IMR-90 (cell line): Measurements from ENCODE around the gene RPRML. TPM values are rescaled to one million over a fixed set of nuclear protein-coding genes. Genes with fewer than 3 reads are reported as not detected.

Experiments
- ATAC-seq: fragments of 200-7000 bp; cut with Tn5 transposase; 2 replicates; pipeline ENCODE4 v1.9.1; 2020; ENCODE audit warnings: low read depth, mild to moderate bottlenecking, moderate library complexity
- BruUV-seq: library from RNA; stranded (reverse); fragments of 400-500 nt; replicated peaks from 2 replicates; lab custom pipeline; 2021; lab: Mats Ljungman, UMichigan
- CTCF ChIA-PET: fragments of 300-600 bp; formaldehyde crosslinking; extraction: SDS; loops from one replicate; lab custom pipeline; 2021; ENCODE audit warnings: antibody characterized with exemption; lab: Yijun Ruan, JAX
- POLR2A ChIA-PET: fragments of 300-600 bp; sonication (Branson Sonifier 250); formaldehyde crosslinking; loops from one replicate; lab custom pipeline; 2022; ENCODE audit warnings: antibody characterized with exemption; ENCODE audit not compliant: unreplicated experiment; lab: Charles Lee
- DNase-seq: peaks from one replicate; pipeline ENCODE4 v3.0.0; 2013
- H2AFZ ChIP-seq: replicated peaks from 2 replicates; pipeline ENCODE3; 2013; ENCODE audit warnings: low read length, mild to moderate bottlenecking; ENCODE audit not compliant: poor library complexity
- H2AK5ac ChIP-seq: 2 replicates; pipeline ENCODE4 v1.6.1; 2013; ENCODE audit warnings: low read depth, low read length, inconsistent platforms
- H2AK9ac ChIP-seq: replicated peaks from 2 replicates; pipeline ENCODE3; 2013; ENCODE audit warnings: mild to moderate bottlenecking, low read depth, low read length, moderate library complexity; ENCODE audit not compliant: poor library complexity
- H2BK120ac ChIP-seq: 2 replicates; pipeline ENCODE4 v1.6.1; 2013; ENCODE audit warnings: low read depth, low read length, inconsistent platforms
- H2BK15ac ChIP-seq: 3 replicates; pipeline ENCODE4 v1.6.1; 2013; ENCODE audit warnings: low read depth, low read length, inconsistent platforms
- H2BK20ac ChIP-seq: 2 replicates; pipeline ENCODE4 v1.6.1; 2013; ENCODE audit warnings: low read depth, mild to moderate bottlenecking, inconsistent platforms, low read length, moderate library complexity
- H2BK5ac ChIP-seq: 2 replicates; pipeline ENCODE4 v1.6.1; 2013; ENCODE audit warnings: mild to moderate bottlenecking, low read depth, low read length, inconsistent platforms; ENCODE audit not compliant: poor library complexity, severe bottlenecking
- H3K14ac ChIP-seq: replicated peaks from 2 replicates; pipeline ENCODE4 v1.6.1; 2013; ENCODE audit warnings: low read depth, low read length, inconsistent platforms
- H3K18ac ChIP-seq: 2 replicates; pipeline ENCODE4 v1.6.1; 2013; ENCODE audit warnings: low read depth, low read length, control low read depth
- H3K23ac ChIP-seq: 2 replicates; pipeline ENCODE4 v1.6.1; 2013; ENCODE audit warnings: low read depth, low read length, inconsistent platforms
- H3K27ac ChIP-seq: 2 replicates; pipeline ENCODE4 v1.5.1; 2013; ENCODE audit warnings: mild to moderate bottlenecking, control low read depth, low read length; ENCODE audit not compliant: insufficient read depth
- H3K27me3 ChIP-seq: 2 replicates; pipeline ENCODE4 v1.6.1; 2013; ENCODE audit warnings: low read length; ENCODE audit not compliant: control insufficient read depth, insufficient read depth
- H3K36me3 ChIP-seq: 2 replicates; pipeline ENCODE4 v1.6.1; 2013; ENCODE audit warnings: low read length, mixed read lengths; ENCODE audit not compliant: control insufficient read depth, insufficient read depth
- H3K4ac ChIP-seq: 2 replicates; pipeline ENCODE4 v1.6.1; 2013; ENCODE audit warnings: low read depth, low read length, inconsistent platforms
- H3K4me1 ChIP-seq: 2 replicates; pipeline ENCODE4 v1.6.1; 2013; ENCODE audit warnings: low read length, mixed read lengths; ENCODE audit not compliant: control insufficient read depth, insufficient read depth
- H3K4me2 ChIP-seq: 2 replicates; pipeline ENCODE4 v1.6.1; 2013; ENCODE audit warnings: low read depth, mild to moderate bottlenecking, control low read depth, low read length, moderate library complexity
- H3K4me3 ChIP-seq: 2 replicates; pipeline ENCODE4 v1.5.1; 2013; ENCODE audit warnings: low read depth, mild to moderate bottlenecking, control low read depth, low read length, moderate library complexity; ENCODE audit not compliant: insufficient read depth
- H3K56ac ChIP-seq: 2 replicates; pipeline ENCODE4 v1.6.1; 2013; ENCODE audit warnings: low read length, inconsistent platforms; ENCODE audit not compliant: insufficient read depth; ENCODE audit errors: extremely low read depth
- H3K79me1 ChIP-seq, 2 experiments: 2 replicates each; pipeline ENCODE4 v1.6.1; 2013; ENCODE audit warnings: low read length in 2 of 2, inconsistent platforms in 1 of 2, low read depth in 1 of 2
- H3K9ac ChIP-seq: 2 replicates; pipeline ENCODE4 v1.6.1; 2013; ENCODE audit warnings: low read depth, low read length, control low read depth
- H3K9me1 ChIP-seq: 2 replicates; pipeline ENCODE4 v1.6.1; 2013; ENCODE audit warnings: low read length, inconsistent platforms; ENCODE audit not compliant: insufficient read depth
- H3K9me3 ChIP-seq: 2 replicates; pipeline ENCODE4 v1.6.1; 2013; ENCODE audit warnings: low read length; ENCODE audit not compliant: control insufficient read depth, insufficient read depth
- H4K20me1 ChIP-seq: 2 replicates; pipeline ENCODE4 v1.6.1; 2013; ENCODE audit warnings: low read length, inconsistent platforms; ENCODE audit not compliant: insufficient read depth
- H4K5ac ChIP-seq: 2 replicates; pipeline ENCODE4 v1.6.1; 2013; ENCODE audit warnings: mild to moderate bottlenecking, low read depth, low read length, control low read depth
- H4K8ac ChIP-seq, 2 experiments: 2 replicates each; pipeline ENCODE4 v1.6.1; 2013; ENCODE audit warnings: low read depth in 2 of 2, low read length in 2 of 2, control low read depth in 1 of 2, inconsistent platforms in 1 of 2
- H4K91ac ChIP-seq: 2 replicates; pipeline ENCODE4 v1.6.1; 2013; ENCODE audit warnings: low read depth, low read length, inconsistent platforms; ENCODE audit not compliant: insufficient read depth
- BHLHE40 ChIP-seq: fragments of 150-350 bp; IDR thresholded peaks from 2 replicates; pipeline ENCODE4 v1.6.1; 2016; ENCODE audit warnings: mild to moderate bottlenecking, low read depth, low read length
- CEBPB ChIP-seq: IDR thresholded peaks from 2 replicates; pipeline ENCODE4 v1.6.1; 2012; ENCODE audit warnings: low read depth, low read length, improper control_type of control experiment
- CHD1 ChIP-seq: IDR thresholded peaks from 2 replicates; pipeline ENCODE4 v1.6.1; 2012; ENCODE audit warnings: low read depth, low read length, improper control_type of control experiment
- CTCF ChIP-seq: conservative IDR thresholded peaks from 2 replicates; pipeline ENCODE4 v1.5.1; 2012; ENCODE audit warnings: mild to moderate bottlenecking, low read depth, low read length, improper control_type of control experiment
- ELK1 ChIP-seq: fragments of 150-350 bp; IDR thresholded peaks from 2 replicates; pipeline ENCODE4 v1.6.1; 2016; ENCODE audit warnings: low read depth, mild to moderate bottlenecking, low read length, moderate library complexity, borderline replicate concordance
- FOS ChIP-seq: fragments of 150-350 bp; IDR thresholded peaks from 2 replicates; pipeline ENCODE4 v1.6.1; 2016; ENCODE audit warnings: low read depth, low read length
- MAFK ChIP-seq: IDR thresholded peaks from 2 replicates; pipeline ENCODE4 v1.6.1; 2012; ENCODE audit warnings: low read depth, low read length, improper control_type of control experiment
- MAZ ChIP-seq: IDR thresholded peaks from 2 replicates; pipeline ENCODE4 v1.6.1; 2012; ENCODE audit warnings: low read depth, mild to moderate bottlenecking, low read length, improper control_type of control experiment, moderate library complexity, borderline replicate concordance
- MXI1 ChIP-seq: IDR thresholded peaks from 2 replicates; pipeline ENCODE4 v1.6.1; 2012; ENCODE audit warnings: low read depth, mild to moderate bottlenecking, low read length, moderate library complexity, borderline replicate concordance
- NFE2L2 ChIP-seq: fragments of 150-350 bp; IDR thresholded peaks from 2 replicates; pipeline ENCODE4 v1.6.1; 2016; ENCODE audit warnings: low read depth, mild to moderate bottlenecking, low read length
- POLR2A ChIP-seq: IDR thresholded peaks from 2 replicates; pipeline ENCODE4 v1.6.1; 2012; ENCODE audit warnings: mild to moderate bottlenecking, low read depth, low read length
- RAD21 ChIP-seq: IDR thresholded peaks from 2 replicates; pipeline ENCODE4 v1.6.1; 2012; ENCODE audit warnings: low read length, improper control_type of control experiment
- RCOR1 ChIP-seq: IDR thresholded peaks from 2 replicates; pipeline ENCODE4 v1.6.1; 2012; ENCODE audit warnings: mild to moderate bottlenecking, low read length, improper control_type of control experiment; ENCODE audit not compliant: insufficient replicate concordance
- SMC3 ChIP-seq: fragments of 150-350 bp; IDR thresholded peaks from 2 replicates; pipeline ENCODE4 v1.6.1; 2016; ENCODE audit warnings: low read depth, mild to moderate bottlenecking, antibody characterized with exemption, low read length, moderate library complexity
- WGBS, 2 experiments: methylation state at CpG; one replicate each; pipeline versions ENCODE4 v1.1.5 to v1.1.7; 2013; ENCODE audit warnings: missing lambda C conversion rate in 2 of 2; ENCODE audit not compliant: insufficient read length in 1 of 2; ENCODE audit errors: extremely low coverage in 2 of 2; 5-methylcytosine and 5-hydroxymethylcytosine counted together
- dilution Hi-C: fragments of 300-500 bp; cut with HindIII; formaldehyde crosslinking; loops from one replicate; pipeline ENCODE4 v1.14.3; 2018; ENCODE audit warnings: low sequenced_read_pairs; ENCODE audit not compliant: unreplicated experiment
- in situ Hi-C: fragments of 300-500 bp; cut with MboI; formaldehyde crosslinking; loops from 3 replicates; pipeline ENCODE4 v1.14.3; 2019; ENCODE audit warnings: low sequenced_read_pairs, inconsistent platforms, mixed read lengths
- intact Hi-C: fragments of 100-400 bp; cut with micrococcal nuclease; formaldehyde crosslinking; loops from 2 replicates; pipeline ENCODE4 v1.10.0; 2022
- polyA plus RNA-seq, 3 experiments: library from polyadenylated mRNA; depleted of rRNA; stranded (reverse); fragments of >200 nt; gene quantifications; 2 replicates each; pipeline ENCODE4 v1.2.3, GENCODE V29; 2012; ENCODE audit warnings: low replicate concordance in 1 of 3
- total RNA-seq: library from RNA; depleted of rRNA; stranded (reverse); fragments of >200 nt; gene quantifications from 2 replicates; pipeline ENCODE4 v1.2.3, GENCODE V29; 2012

RPRML gene
- total and polyA plus RNA-seq, 2 of the 4 experiments (the other 2 are of a cell fraction) = not detected

GRCh38 chr17:46929413-46929812 lies 49.6 kb downstream of the RPRML start:
- H3K9me3 ChIP-seq = no peaks in the 10 kb centered on the region
- H3K23ac ChIP-seq = peak overlapping the region; percentile 34; the same call in 1 of the 2 replicates
- H3K4me2 ChIP-seq = peak overlapping the region; percentile 11; the same call in 1 of the 2 replicates
- H2BK120ac ChIP-seq = no peak overlapping the region
- no peak overlapping the region for H3K14ac ChIP-seq
- in situ Hi-C loops (no loop called here), dilution Hi-C loops (no loop called here), intact Hi-C loops (loop anchor here (10.0 kb wide), 1 partner anchor 665 kb away; no protein-coding TSS in a partner anchor)
- peaks cover 58% of the 10 kb centered on the region for H4K20me1 ChIP-seq
- peaks cover 29 to 88% of the 10 kb centered on the region in 2 experiments for H3K79me1 ChIP-seq
- no peak overlapping the region for H2AFZ ChIP-seq
- no peak overlapping the region for H4K5ac ChIP-seq
- H3K4me1 ChIP-seq = peaks cover 6% of the 10 kb centered on the region
- H4K91ac ChIP-seq = no peak overlapping the region
- peaks cover 33% of the 10 kb centered on the region for H3K36me3 ChIP-seq
- peak; percentile 46; the same call in 1 of the 2 replicates for ATAC-seq
- H3K56ac ChIP-seq = no peak overlapping the region
- no peak overlapping the region for H2AK5ac ChIP-seq
- WGBS, 2 experiments = 0% methylated on average over 1 of the region's 6 CpGs; no CpG with 5 or more reads in 1 of the 2 experiments
- H4K8ac ChIP-seq = no peak overlapping the region; a peak in 1 of 4 replicates
- no peak for TF ChIP-seq RAD21
- TF ChIP-seq CHD1 = no peak
- TF ChIP-seq CEBPB = no peak
- TF ChIP-seq MAFK = no peak
- no peak for TF ChIP-seq RCOR1
- TF ChIP-seq CTCF = no peak
- TF ChIP-seq SMC3 = no peak
- no peak for TF ChIP-seq ELK1
- TF ChIP-seq FOS = no peak
- no peak for TF ChIP-seq BHLHE40
- no peak for TF ChIP-seq POLR2A
- no peak for TF ChIP-seq NFE2L2
- no peak for TF ChIP-seq MXI1
- TF ChIP-seq MAZ = no peak
- H3K4ac ChIP-seq = no peak overlapping the region
- no peak overlapping the region for H3K18ac ChIP-seq
- no peak overlapping the region for H3K27ac ChIP-seq
- no peaks in the 10 kb centered on the region for H3K27me3 ChIP-seq
- H2BK15ac ChIP-seq = no peak overlapping the region
- H3K4me3 ChIP-seq = no peak overlapping the region
- no peak overlapping the region for H2BK5ac ChIP-seq
- no peak overlapping the region for H3K9ac ChIP-seq
- no peak overlapping the region for H2AK9ac ChIP-seq
- H3K9me1 ChIP-seq = peaks cover 14% of the 10 kb centered on the region
- POLR2A ChIA-PET = no interaction called here
- CTCF ChIA-PET = no interaction called here
- DNase-seq = peak; percentile 48
- BruUV-seq = no TSS peak
- no peak overlapping the region for H2BK20ac ChIP-seq
